Gastrocnemius medialis (tissue), 4 donors: ENCODE data around the gene R3HCC1L.

ENCODE experiments used
- POLR2A ChIP-seq, 2 donors: fragments of 450-650 bp; IDR thresholded peaks; one replicate each; pipeline ENCODE4 v1.6.1; 2017; ENCODE audit warnings: antibody characterized with exemption in 2 of 2, mild to moderate bottlenecking in 2 of 2, moderate library complexity in 2 of 2
- TF ChIP-seq, protein P1 (sequence below), 5 experiments: fragments of 450-650 bp in 3 of 5; fragments of 200-600 bp in 2 of 5; sonication (generic) in 2 of 5; IDR thresholded peaks in 4 of 5; conservative IDR thresholded peaks in 1 of 5; 1 replicate in 4 of 5; 2 replicates in 1 of 5; pipeline ENCODE4 v1.5.1; 2016 to 2019; ENCODE audit warnings: antibody characterized with exemption in 5 of 5, mild to moderate bottlenecking in 3 of 5, moderate library complexity in 3 of 5

DNA sequence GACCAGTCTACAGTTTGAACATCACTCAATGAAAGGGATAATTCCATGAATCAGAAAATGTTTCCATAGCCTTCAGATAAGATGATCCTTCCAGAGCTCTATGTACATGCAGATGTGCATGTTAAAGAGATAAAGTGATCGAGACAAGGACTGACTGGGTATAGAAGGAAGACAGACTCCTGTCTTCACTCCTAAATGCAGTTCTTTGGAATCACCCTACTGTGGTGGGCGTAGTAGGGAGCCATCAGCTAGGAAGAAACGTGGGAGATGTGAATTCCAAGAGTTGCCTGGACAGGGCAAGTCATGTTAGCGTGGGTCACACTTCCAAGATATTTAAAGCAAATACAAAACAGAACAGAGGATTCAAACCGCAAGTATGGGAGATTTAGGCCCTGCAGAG, 109.7 kb downstream of the R3HCC1L start:
- TF ChIP-seq, protein P1, sequence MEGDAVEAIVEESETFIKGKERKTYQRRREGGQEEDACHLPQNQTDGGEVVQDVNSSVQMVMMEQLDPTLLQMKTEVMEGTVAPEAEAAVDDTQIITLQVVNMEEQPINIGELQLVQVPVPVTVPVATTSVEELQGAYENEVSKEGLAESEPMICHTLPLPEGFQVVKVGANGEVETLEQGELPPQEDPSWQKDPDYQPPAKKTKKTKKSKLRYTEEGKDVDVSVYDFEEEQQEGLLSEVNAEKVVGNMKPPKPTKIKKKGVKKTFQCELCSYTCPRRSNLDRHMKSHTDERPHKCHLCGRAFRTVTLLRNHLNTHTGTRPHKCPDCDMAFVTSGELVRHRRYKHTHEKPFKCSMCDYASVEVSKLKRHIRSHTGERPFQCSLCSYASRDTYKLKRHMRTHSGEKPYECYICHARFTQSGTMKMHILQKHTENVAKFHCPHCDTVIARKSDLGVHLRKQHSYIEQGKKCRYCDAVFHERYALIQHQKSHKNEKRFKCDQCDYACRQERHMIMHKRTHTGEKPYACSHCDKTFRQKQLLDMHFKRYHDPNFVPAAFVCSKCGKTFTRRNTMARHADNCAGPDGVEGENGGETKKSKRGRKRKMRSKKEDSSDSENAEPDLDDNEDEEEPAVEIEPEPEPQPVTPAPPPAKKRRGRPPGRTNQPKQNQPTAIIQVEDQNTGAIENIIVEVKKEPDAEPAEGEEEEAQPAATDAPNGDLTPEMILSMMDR (IDR thresholded peaks at IDR 0.05 in 4 of 5, conservative IDR thresholded peaks at IDR 0.05 in 1 of 5) = no peak
- TF ChIP-seq POLR2A (IDR thresholded peaks at IDR 0.05) = no peak
